ENCODE data around the gene PCNX1. TPM values are rescaled to one million over a fixed set of nuclear protein-coding genes. Genes with fewer than 3 reads are reported as not detected.
"Not testable (repeated sequence)": the region's sequence is repeated elsewhere in the genome, so short reads cannot be mapped to it uniquely, and the experiment has no call there.

The PCNX1 gene
- total RNA-seq, 4 donors from 2014 or later: 47.1 to 73.6 (median 66.2) TPM

DNA sequence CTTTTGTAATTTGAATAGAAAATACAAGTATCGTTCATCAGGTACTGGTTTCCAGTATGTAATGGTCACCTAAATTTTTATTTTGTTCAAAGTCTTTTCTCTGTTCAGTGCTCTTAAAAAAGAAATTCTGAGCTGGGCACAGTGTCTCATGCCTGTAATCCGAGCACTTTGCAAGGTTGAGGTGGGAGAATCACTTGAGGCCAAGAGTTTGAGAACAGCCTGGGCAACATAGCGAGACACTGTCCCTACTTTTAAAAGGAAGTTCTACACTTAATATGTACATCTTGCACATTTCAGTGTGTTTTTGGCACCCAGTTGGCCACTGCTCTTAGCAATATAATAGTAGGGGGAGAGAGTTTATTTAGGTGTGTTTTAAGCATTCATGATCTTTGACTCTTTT is 27.9 kb downstream of the PCNX1 start:
- H3K4me3 ChIP-seq: no peak overlapping the region
- WGBS, 2 donors (ENCODE audit: low coverage in 1 of 2): 17 to 57% methylated on average over 1 to 3 of the region's 3 CpGs
- H3K36me3 ChIP-seq: no peaks in the 10 kb centered on the region
- peaks cover 0 to 43% (median 12%) of the 10 kb centered on the region in 3 donors for H3K4me1 ChIP-seq
- TF ChIP-seq EP300 (IDR thresholded peaks at IDR 0.05) (no peak), POLR2AphosphoS5 (IDR thresholded peaks at IDR 0.05) (no peak), POLR2A (IDR thresholded peaks at IDR 0.05) (no peak)
- TF ChIP-seq, protein P1, sequence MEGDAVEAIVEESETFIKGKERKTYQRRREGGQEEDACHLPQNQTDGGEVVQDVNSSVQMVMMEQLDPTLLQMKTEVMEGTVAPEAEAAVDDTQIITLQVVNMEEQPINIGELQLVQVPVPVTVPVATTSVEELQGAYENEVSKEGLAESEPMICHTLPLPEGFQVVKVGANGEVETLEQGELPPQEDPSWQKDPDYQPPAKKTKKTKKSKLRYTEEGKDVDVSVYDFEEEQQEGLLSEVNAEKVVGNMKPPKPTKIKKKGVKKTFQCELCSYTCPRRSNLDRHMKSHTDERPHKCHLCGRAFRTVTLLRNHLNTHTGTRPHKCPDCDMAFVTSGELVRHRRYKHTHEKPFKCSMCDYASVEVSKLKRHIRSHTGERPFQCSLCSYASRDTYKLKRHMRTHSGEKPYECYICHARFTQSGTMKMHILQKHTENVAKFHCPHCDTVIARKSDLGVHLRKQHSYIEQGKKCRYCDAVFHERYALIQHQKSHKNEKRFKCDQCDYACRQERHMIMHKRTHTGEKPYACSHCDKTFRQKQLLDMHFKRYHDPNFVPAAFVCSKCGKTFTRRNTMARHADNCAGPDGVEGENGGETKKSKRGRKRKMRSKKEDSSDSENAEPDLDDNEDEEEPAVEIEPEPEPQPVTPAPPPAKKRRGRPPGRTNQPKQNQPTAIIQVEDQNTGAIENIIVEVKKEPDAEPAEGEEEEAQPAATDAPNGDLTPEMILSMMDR (IDR thresholded peaks at IDR 0.05): no peak
- no peak for ATAC-seq
- H3K9me3 ChIP-seq: no peaks in the 10 kb centered on the region
- no peaks in the 10 kb centered on the region for H3K27me3 ChIP-seq
- peak overlapping the region in 2 of 4 donors; percentile 53 to 56 for H3K27ac ChIP-seq

DNA sequence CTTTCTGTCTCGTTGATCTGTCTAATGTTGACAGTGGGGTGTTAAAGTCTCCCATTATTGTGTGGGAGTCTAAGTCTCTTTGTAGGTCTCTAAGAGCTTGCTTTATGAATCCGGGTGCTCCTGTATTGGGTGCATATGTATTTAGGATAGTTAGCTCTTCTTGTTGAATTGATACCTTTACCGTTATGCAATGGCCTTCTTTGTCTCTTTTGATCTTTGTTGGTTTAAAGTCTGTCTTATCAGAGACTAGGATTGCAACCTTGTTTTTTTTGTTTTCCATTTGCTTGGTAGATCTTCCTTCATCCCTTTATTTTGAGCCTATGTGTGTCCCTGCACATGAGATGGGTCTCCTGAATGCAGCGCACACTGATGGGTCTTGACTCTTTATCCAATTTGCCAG is 32.4 kb downstream of the PCNX1 start:
- not testable (repeated sequence) for ATAC-seq, H3K9me3 ChIP-seq, H3K27ac ChIP-seq, H3K27me3 ChIP-seq, H3K4me3 ChIP-seq, H3K36me3 ChIP-seq
- H3K4me1 ChIP-seq: peaks cover 0 to 11% (median 4%) of the 10 kb centered on the region in 3 donors
- WGBS, 2 donors (ENCODE audit: low coverage in 1 of 2): 83 to 100% methylated on average over 1 to 4 of the region's 4 CpGs

DNA sequence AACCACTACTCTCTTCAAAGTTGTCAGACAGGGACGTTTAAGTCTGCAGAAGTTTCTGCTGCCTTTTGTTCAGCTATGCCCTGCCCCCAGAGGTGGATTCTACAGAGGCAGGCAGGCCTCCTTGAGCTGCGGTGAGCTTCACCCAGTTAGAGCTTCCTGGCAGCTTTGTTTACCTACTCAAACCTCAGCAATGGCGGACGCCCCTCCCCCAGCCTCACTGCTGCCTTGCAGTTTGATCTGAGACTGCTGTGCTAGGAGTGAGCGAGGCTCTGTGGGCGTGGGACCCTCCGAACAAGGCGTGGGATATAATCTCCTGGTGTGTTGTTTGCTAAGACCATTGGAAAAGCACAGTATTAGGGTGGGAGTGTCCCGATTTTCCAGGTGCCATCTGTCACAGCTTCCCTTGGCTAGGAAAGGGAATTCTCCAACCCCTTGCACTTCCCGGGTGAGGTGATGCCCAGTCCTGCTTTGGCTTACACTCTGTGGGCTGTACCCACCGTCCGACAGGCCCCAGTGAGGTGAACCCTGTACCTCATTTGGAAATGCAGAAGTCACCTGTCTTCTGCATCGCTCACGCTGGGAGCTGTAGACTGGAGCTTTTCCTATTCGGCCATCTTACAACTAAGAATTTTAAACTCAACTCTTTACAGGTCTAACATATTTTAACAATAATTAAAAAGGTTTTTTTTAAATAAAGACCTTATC is 34.5 kb downstream of the PCNX1 start:
- not testable (repeated sequence) for H3K27ac ChIP-seq, H3K36me3 ChIP-seq, ATAC-seq, H3K27me3 ChIP-seq, H3K9me3 ChIP-seq, H3K4me1 ChIP-seq, H3K4me3 ChIP-seq
- 95 to 97% methylated on average over 3 to 7 of the region's 15 CpGs for WGBS, 2 donors (ENCODE audit: low coverage in 1 of 2)

DNA sequence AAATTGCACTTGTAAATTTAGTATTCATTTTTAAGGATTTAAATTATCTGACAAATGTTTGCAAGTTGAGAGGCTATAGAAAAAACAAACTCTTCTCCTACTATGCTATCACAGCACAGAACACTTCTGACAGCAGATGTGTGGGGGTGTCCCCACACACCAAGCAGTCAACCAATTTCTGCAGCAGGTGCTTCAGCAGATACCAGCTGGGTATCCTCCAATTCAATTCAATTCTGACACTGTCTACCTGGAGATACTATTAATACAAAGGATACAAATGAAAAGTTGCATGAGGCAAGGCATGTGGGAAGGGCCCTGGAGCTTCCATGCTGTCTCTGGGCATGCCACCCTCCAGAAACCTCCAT is 35.1 kb downstream of the PCNX1 start:
- H3K27ac ChIP-seq: no peak overlapping the region
- no peaks in the 10 kb centered on the region for H3K4me1 ChIP-seq
- peaks cover 0 to 11% of the 10 kb centered on the region in 2 donors for H3K36me3 ChIP-seq
- no peak for ATAC-seq
- no peaks in the 10 kb centered on the region for H3K27me3 ChIP-seq
- TF ChIP-seq EP300 (IDR thresholded peaks at IDR 0.05) (no peak), POLR2AphosphoS5 (IDR thresholded peaks at IDR 0.05) (no peak), POLR2A (IDR thresholded peaks at IDR 0.05) (no peak)
- TF ChIP-seq, protein P1 (IDR thresholded peaks at IDR 0.05): no peak
- H3K4me3 ChIP-seq: no peak overlapping the region
- peaks cover 0 to 3% (median 0%) of the 10 kb centered on the region in 3 donors for H3K9me3 ChIP-seq

DNA sequence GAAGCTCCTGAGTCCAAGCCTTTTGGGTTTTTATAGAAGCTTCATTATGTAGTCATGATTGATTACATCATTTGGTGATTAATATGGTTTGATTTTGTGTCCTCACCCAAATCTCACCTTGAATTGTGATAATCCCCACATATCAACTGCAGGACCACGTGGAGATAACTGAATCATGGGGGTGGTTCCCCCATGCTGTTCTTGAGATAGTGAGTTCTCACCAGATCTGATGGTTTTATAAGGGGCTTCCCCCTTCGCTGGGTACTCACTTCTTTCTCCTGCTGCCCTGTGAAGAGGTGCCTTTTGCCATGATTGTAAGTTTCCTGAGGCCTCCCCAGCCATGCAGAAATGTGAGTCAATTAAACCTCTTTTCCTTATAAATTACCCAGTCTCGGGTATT is 35.5 kb downstream of the PCNX1 start:
- ATAC-seq, H3K4me1 ChIP-seq, H3K4me3 ChIP-seq, H3K27me3 ChIP-seq, H3K27ac ChIP-seq, H3K9me3 ChIP-seq: not testable (repeated sequence)
- WGBS, 2 donors (ENCODE audit: low coverage in 1 of 2): 94 to 100% methylated on average over 2 of the region's 3 CpGs
- peaks cover 0 to 15% of the 10 kb centered on the region in 2 donors for H3K36me3 ChIP-seq

DNA sequence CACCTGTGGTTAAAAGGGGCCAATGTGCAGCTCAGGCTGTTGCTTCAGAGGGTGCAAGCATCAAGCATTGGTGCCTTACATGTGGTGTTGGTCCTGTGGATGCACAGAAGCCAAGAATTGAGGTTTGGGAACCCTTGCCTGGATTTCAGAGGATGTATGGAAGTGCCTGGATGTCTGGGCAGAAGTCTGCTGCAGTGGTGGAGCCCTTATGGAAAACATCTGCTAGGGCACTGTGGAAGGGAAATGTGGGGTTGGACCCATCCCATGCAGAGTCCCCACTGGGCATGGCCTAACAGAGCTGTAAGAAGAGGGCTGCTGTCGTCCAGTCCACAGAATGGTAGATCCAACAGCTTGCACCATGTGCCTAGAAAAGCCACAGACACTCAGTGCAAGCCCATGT is 36.6 kb downstream of the PCNX1 start:
- TF ChIP-seq EP300 (IDR thresholded peaks at IDR 0.05): no peak
- TF ChIP-seq POLR2AphosphoS5 (IDR thresholded peaks at IDR 0.05): no peak
- TF ChIP-seq POLR2A (IDR thresholded peaks at IDR 0.05): no peak
- TF ChIP-seq, protein P1 (IDR thresholded peaks at IDR 0.05): no peak
- peaks cover 0 to 21% of the 10 kb centered on the region in 2 donors for H3K36me3 ChIP-seq
- H3K27me3 ChIP-seq: no peaks in the 10 kb centered on the region
- H3K27ac ChIP-seq: no peak overlapping the region
- peaks cover 0 to 13% (median 0%) of the 10 kb centered on the region in 3 donors for H3K9me3 ChIP-seq
- ATAC-seq: no peak
- no peak overlapping the region for H3K4me3 ChIP-seq
- H3K4me1 ChIP-seq: no peaks in the 10 kb centered on the region
- WGBS, 2 donors (ENCODE audit: low coverage in 1 of 2): no CpG with 5 or more reads among the region's 1 CpG
